SIG-M5 (cell line): Measurements from ENCODE around the gene ATRN.
"Not testable (repeated sequence)": the region's sequence is repeated elsewhere in the genome, so short reads cannot be mapped to it uniquely, and the experiment has no call there.

ENCODE experiments used
- DNase-seq: peaks from one replicate; lab custom pipeline; 2025; lab: John Stamatoyannopoulos, UW

Gene ATRN

DNA sequence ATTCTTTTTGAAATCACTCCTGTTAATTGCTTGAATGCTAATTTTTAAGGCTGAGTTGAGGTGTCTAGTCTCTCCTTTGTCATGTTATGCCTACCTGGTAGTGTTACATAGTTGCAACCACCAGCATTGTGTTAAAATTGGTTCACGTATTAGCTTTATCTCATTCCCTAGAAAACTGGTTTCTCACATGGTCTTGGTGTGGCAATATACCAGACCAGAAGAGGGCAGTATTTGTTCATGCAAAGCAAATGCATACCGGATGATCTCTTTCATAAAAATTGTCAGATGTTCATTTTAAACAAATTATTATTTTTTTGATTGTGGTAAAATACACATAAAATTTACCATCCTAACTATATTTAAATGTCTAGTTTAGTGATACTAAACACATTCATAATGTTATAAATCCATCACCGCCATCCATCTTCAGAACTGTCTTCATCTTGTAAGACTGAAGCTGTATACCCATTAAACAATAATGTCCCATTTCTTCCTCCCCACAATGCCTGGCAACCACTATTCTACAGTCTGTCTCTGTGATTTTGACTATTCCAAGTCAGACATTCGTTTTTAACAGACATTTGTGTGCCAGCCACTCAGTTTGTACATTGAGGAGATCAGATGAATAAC is 92.8 kb downstream of the ATRN start:
- no peak for DNase-seq

DNA sequence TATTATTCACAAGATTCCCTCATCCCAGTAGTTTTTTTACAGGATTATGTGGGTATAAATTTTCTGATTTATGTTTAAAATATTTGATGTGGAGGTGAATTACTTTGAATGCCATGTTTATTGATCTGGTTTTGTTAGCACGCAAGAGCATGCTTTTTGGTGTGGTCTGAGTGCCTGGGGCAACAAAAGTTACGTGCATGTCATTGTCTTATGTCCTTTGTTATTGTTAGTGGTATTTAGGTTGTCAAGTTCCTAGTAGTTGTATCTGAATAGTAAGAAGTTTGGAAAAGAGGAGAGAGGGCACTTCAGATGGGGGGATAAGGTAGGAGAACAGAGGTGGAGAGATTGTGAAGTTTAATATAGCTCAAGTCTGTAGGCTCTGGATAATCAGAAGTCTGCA is 95.0 kb downstream of the ATRN start:
- no peak for DNase-seq

DNA sequence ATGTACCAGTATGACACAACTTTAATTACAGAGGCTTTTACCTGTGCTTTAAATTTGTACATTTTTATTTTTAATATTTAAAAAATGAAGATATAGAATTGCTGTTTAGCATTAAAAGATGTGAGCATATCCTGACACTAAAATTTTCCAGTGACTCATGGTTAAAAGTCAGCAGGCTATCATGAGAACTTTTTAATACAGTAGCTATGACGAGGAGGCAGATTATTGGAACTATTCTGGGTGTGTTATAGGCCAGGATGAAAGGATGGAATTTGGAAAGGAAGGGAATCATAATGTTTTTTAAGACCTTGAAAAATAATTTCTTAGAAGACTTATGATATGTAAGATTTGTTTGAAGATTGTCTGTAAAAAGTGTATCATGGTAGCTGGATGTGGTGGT is 101.3 kb downstream of the ATRN start:
- no peak for DNase-seq

DNA sequence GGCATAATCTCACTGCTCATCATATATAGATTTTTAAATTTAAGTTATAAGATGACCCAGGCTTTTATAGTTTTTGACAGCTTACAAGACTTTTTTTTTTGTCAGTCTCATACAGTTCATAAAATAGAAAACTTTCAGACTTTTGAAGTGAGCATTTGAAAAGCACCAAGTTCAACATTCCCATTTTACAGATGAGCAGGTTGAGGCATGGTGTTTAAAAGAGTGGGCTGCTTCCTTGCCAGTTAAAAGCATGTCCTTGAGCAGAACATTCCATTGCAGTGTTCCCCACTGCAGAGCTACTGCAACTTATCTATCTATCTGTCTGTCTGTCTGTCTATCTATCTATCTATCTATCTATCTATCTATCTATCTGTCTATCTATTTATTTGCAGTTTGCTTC is 105.5 kb downstream of the ATRN start:
- DNase-seq: no peak

DNA sequence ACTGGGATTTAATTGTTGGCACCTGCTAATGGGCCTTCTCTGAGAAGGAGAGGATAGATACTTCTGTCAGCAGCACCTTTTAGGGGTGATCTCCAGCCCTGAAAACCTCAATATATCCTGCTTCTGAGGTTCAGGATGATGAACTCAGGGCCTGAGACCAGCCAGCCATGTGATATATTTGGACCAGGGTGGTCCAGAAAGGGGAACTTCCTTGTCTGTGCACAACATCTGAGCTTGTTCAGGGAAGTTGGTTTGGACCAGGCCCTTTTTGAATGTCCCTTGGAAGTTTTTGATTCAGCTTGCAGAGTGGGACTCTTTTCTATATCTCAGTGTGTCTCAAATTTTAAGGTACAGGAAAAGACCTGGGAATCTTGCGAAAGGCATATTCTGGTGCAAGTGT is 106.5 kb downstream of the ATRN start:
- no peak for DNase-seq

DNA sequence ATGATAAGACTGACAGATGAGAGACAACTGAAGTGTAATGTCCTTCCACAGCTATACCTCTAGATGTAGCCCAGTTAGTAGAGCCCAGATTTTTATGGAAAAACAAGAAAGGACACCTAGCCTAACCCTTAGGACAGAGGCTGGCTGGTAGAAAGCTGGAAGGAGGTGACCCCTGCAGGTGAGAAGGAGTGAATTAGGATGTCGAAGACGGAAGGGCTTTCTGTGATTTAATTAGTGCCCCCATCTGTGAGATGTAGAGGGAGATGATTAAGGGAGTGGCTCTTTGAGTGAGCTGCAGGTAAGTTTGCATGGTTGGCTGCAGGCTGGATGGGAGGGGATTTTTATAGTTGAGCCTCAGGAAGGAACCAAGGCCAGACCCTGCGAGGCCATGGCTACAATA is 109.6 kb downstream of the ATRN start:
- no peak for DNase-seq

DNA sequence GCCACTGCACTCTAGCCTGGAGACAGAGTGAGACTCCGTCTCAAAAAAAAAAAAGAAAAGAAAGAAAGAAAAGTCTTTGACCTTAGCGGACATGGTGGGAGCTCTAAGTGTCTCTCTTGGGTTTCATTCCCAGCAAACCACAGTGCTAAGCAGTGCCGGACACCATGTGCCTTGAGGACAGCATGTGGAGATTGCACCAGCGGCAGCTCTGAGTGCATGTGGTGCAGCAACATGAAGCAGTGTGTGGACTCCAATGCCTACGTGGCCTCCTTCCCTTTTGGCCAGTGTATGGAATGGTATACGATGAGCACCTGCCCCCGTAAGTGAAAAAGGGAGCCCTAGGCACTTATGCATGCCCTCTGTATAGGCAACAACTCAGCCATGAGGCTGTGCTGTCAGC is 112.9 kb downstream of the ATRN start:
- DNase-seq: no peak

DNA sequence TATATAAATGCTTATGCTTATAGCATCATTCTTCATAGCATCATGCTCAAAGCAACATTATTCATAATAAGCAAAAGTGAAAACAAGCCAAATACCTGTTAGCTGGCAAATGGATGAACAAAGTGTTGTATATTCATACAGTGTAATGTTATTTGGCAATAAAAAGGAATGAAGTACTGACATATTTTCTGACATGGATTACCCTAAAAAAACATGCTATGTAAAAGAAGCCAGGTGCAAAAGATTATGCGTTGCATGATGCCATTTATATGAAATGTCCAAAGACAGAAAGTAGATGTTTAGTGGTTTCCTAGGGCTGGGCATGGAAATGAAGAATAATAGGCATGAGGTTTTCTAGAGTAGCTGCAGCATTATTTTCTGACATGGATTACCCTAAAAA is 115.3 kb downstream of the ATRN start:
- DNase-seq: no peak

DNA sequence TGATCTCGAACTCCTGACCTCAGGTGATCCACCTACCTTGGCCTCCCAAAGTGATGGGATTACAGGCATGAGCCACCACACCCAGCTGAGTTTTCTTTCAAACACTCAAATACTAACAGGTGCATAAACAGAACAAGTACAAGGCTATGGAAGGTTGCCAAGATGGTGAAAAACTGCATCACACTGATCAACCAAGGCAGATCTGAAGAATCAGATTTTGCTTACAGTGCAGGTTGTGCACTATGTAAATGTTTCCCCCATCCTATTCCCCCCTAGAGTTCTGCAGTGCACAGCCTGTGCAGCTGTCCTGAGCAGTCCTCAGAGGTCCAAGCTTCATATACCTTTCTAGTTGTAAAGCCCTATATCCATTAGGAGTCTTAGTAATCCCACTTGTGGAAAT is 119.3 kb downstream of the ATRN start:
- DNase-seq: no peak

DNA sequence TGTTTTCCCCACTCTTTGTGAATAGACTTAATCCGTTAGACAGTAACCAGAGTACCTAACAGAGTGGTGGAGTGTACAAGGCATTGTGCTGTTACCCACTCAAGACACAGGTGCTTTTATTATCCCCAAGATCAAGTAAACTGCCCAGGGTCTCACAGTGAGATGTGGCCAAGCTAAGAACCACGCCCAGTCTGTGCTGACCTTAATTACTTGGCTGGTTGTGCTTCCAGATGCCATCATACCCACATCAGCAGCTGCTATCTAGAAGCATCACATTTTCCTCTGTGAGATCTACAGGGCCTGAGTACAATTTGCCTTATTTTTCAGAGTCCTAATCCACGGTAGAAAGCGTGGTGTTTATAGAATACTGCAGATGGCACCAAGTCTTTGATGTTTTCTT is 122.1 kb downstream of the ATRN start:
- no peak for DNase-seq

DNA sequence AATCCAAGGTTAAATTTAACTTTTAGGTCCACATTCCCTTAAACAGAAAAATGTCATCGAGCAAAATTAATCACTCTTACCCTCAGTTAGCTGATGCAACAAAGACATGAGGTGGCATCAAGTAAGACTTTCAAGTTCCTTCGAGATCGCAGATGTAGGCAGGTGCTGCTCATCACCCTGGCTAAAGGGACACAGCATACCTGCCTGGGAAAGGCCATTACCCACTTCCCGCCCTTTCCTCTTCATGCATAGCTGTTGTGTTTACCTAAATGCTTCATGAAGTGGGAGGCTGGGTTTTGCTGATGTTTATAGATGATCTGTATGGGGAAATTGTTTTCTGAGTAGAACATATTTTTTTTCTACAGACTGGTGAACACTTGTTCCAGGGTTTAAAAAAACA is 124.7 kb downstream of the ATRN start:
- no peak for DNase-seq

DNA sequence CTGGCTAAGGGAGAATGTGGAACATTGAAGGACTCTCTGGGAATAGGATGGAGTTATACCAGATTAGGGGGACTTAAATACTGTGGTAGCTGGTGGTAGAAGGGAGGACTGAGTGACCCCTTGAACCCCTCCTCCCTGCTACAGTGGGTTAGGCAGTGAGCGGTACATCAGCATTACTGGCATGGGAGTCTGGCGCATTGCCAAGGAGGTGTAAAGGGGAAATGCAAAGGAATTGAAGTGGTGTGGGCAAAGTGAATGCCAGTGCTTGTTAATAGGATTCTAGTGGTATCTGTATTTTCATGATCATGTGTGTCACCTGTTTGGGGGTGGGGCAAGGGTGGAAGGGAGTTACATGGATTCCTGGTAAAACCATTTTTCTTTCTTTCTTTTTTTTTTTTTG is 132.3 kb downstream of the ATRN start:
- DNase-seq: no peak

DNA sequence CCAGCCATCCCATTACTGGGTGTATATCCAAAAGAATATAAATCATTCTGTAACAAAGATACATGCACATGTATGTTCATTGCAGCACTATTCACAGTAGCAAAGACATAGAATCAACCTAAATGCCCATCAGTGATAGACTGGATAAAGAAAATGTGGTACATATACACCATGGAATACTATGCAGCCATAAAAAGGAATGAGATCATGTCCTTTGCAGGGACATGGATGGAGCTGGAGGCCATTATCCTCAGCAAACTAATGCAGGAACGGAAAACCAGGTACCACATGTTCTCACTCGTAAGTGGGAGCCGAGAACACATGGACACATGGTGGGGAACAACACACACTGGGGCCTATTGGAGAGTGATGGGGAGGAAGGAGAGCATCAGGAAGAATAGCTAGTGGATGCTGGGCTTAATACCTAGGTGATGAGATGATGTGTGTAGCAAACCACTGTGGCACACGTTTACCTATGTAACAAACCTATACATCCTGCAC is 134.6 kb downstream of the ATRN start:
- DNase-seq: not testable (repeated sequence)

DNA sequence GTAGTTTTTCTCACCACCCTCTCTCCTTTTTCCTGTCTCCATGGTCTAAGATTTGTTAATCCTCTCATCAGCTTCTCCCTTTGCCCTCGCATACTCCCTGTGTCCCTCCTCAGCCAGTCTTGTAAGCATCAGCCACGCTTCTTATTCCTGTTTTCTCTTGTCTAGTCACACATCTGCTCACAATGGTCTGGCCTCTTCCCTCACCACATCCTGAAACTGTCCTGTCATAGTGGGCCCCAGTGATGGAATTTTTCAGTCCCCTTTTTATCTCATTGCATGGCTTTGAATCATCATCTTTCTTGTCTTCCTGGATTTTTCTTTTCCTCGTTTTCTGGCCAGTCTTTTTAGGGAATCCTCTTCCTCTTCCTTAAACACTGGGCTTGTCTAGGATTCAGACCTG is 135.2 kb downstream of the ATRN start:
- no peak for DNase-seq

DNA sequence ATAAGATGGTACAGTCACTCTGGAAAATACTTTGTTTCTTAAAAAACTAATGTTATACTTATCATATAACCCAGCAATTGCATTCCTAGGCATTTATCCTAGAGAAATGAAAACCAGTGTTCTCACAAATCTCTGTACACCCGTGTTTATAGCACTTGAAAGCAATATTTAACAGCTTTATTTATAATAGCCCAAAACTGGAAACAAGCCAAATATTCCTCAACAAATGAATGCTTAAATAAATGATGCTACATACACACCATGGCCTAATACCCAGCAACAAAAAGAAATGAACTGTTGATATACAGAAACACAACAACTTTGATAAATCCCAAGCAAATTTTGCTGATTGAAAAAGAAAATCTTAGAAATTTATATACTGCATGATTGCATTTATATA is 141.1 kb downstream of the ATRN start:
- DNase-seq: no peak

DNA sequence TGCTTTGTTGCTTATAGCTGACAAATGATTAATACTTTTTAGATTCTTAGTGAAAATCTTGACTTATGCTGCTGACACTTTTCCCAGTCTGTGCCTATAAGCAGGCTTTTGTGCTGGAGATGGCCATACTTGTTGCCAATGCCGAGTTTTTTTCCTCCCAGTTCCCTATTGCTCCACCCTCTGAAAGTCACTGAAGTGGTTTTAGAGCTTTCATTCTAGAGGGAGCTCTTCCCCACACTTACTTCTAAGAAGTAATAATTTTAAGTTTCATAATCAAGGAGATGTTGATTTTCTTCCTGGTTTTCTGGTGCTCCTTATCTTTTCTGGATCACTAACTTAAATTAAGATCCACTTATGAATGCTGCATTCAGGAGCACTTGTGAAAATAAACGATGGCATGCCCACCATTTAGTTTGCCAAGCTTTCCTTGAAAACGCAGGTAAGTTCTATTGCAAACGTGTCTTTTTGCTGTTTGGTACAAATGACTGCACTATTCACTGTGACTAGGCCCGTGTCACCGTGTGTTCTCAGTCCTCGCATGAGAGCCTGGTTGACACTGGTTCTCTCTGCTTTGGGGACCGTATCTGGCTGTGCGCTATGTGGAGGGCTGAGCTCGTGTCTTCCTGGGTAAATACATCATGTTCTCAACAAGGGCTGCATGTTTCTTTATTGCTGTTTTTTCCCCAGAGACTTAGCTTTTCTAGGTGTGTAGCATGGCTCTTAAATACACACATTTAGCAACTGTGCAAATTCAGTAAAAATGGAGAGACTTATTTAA is 142.2 kb downstream of the ATRN start:
- no peak for DNase-seq

DNA sequence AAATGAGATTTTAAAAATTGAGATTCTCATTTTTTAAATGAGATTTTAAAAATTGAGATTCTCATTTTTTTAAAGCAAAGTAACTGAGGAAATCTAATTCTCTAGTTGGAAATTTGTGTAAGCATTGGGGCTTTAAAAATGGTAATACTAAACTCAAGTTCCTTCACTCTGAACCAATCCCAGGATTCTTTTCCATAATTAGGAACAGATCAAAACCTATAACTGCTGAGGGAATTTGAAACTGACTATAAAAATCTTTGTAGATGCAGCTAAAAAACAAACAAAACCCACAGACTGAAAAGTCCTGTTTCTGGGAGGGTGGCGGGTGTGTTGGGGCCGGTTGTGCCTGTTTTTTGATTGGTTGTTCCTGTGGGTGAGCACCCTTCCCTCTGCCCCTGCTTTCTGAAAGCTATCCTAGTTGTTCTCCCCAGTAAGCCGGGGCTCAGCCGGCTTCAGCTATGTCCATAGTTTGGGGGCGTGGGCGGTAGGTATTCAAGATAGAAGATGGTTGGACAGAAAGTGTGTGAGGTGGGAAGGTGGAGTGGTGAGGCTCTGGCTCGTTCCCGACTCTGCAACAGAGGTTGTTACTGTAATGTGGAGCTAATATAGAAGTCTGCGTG is 143.1 kb downstream of the ATRN start:
- no peak for DNase-seq

DNA sequence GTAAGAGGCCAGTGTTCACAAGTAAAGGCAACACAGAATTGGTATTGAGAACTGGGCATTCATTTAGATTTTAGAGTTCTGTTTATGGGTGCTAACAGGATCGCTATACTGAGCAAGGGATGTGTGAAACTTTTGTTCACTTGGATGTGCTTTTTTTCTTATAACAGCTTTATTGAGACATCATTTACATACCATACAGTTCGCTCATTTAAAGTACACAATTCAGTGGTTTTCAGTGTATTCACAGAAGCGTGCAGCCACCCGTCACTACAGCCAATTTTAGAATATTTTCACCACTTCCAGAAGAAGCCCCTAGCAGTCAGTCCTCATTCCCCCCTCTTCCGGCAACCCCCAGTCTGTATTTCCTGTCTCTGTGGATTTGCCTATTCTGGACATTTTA is 143.6 kb downstream of the ATRN start:
- no peak for DNase-seq

DNA sequence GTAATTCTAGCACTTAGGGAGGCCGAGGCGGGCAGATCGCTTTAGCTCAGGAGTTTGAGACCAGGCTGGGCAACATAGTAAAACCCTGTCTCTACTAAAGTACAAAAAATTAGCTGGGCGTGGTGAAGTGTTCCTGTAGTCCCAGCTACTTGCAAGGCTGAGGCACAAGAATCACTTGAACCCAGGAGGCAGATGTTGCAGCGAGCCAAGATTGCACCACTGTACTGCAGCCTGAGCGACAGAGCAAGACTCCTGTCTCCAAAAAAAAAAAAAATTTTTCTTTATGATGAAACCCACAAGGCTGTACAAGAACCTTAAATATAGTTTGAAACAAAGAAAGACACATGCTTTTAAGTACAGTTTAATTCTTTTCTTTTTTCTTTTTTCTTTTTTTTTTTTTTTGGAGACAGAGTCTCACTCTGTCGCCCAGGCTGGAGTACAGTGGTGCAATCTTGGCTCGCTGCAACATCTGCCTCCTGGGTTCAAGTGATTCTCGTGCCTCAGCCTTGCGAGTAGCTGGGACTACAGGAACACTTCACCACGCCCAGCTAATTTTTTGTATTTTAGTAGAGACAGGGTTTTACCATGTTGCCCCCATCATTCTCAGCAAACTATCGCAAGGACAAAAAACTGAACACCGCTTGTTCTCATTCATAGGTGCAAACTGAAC is 144.5 kb downstream of the ATRN start:
- DNase-seq: not testable (repeated sequence)

DNA sequence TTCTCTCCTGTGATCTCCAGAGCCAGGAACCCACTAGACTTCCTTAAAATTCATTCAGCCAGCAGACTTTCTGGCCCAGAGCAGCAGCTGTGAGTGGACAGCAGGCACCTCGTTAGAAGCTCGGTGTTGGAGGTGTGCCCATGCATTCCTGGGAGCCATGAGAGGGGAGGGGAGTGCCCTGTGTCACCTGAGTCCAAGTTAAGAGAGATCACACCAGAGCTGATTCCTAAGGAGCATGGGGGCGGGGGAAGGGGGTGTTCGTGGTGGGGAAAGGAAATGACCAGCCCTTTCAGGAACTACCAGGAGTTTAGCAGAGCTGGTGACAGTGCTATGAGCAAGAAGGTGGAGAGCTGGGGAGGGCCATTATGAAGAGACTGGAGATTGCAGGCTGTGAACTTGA is 145.4 kb downstream of the ATRN start:
- no peak for DNase-seq

DNA sequence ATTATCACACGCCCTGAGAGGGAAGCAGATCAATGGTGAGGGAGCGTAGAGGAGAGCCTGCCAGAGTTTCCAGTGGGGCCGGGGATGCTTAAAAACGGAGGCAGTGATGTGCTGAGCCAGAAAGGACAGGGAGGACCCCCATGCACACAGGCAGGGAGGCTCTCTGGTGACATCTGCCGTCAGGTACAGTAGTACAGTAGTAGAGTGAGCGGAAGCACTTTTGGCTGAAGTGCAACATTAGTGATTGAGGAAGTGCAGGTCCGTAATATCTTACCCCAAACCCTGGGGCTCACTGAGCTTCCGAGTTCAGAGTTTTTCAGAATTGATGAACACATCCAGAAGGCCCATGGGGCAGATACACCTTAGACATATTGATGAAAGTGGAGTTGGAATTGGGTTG is 150.3 kb downstream of the ATRN start:
- DNase-seq: no peak

DNA sequence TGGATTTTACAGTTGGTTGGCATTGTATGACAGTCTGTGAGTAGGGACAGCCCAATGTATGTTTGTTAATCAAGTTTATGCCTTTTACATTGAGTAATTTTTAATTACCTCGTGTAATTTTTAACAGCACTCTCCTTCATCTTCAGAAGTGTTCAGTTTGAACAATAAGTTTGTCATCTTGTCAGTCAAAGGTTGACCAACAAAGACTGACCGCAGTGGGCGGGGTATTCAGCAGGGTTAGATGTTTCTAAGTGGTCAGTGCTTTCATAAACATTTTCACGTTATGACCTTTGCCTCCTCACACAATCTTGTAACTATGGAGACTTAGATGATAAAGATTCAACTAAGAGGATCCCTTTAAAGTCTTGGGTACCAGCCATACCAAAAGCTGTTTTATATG is 151.6 kb downstream of the ATRN start:
- DNase-seq: no peak

DNA sequence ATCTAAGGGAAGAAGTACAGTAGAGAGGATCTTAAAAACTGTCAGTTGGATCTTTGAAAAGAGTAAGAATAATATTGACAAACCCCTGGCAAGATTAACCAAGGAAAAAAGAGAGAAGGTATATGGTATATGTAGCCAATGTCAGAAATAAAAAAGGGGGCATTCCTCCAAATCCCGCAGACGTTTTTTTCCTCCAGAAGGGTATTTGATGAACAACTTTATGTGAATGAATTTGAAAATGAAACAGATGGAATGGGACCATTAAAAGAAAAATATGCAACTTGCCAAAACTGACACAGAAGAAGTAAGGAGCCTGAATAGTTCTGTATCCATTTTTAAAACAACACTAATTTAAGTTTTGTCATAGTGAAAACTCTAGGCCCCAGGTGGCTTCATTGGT is 156.7 kb downstream of the ATRN start:
- DNase-seq: no peak
